Measurements from ENCODE around the gene HCFC1R1.

DNA sequence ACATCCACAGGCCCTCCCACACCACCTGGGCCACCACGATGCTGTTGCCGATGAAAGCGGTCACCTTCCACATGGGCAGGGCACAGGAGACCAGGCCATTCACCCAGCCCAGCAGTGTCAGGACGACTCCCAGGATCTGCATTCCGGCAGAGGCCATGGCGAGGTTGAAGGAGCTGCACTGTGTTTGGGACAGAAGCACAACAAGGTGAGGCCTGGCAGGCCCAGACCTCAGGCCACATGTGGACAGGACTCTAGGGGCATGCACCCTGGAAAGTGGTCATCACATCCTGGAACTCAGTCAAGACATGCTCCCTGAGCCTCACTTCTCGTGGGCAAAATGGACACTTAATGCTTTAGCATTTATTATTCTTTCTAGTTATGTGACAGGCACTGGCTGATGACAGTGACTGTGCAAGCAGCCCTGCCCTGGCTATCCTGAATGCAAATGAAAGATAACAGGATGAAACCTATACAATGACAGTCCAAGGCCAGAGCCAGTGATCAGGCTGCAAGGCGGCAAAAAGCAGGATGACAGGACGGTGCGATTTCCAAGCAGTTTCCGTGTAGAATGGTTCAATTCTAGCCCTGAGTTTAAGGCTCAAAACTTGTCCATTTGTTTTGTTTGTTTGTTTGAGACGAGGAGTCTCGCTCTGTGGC is 7.7 kb downstream of the HCFC1R1 start:
- TF ChIP-seq, protein P1, sequence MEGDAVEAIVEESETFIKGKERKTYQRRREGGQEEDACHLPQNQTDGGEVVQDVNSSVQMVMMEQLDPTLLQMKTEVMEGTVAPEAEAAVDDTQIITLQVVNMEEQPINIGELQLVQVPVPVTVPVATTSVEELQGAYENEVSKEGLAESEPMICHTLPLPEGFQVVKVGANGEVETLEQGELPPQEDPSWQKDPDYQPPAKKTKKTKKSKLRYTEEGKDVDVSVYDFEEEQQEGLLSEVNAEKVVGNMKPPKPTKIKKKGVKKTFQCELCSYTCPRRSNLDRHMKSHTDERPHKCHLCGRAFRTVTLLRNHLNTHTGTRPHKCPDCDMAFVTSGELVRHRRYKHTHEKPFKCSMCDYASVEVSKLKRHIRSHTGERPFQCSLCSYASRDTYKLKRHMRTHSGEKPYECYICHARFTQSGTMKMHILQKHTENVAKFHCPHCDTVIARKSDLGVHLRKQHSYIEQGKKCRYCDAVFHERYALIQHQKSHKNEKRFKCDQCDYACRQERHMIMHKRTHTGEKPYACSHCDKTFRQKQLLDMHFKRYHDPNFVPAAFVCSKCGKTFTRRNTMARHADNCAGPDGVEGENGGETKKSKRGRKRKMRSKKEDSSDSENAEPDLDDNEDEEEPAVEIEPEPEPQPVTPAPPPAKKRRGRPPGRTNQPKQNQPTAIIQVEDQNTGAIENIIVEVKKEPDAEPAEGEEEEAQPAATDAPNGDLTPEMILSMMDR (IDR thresholded peaks at IDR 0.05; ENCODE audit: borderline replicate concordance, extremely low read depth, low read length, poor library complexity, severe bottlenecking), result no peak
- TF ChIP-seq EZH2 (IDR thresholded peaks at IDR 0.05; ENCODE audit: borderline replicate concordance, low read depth, low read length, severe bottlenecking), result no peak
